SU-DHL-6 (cell line): ENCODE data around the gene INPP5E.

Experiments
- H2AFZ ChIP-seq: fragments of 200-600 bp; sonication (generic); 2 replicates; pipeline ENCODE4 v1.6.1; 2014; ENCODE audit warnings: low read depth, mild to moderate bottlenecking, moderate library complexity, mixed read lengths, antibody characterized with exemption, low read length; ENCODE audit not compliant: severe bottlenecking
- H3F3A ChIP-seq: fragments of 200-600 bp; shearing (Covaris generic); 2 replicates; pipeline ENCODE4 v1.6.0; 2016; ENCODE audit warnings: antibody characterized with exemption, mild to moderate bottlenecking; ENCODE audit not compliant: insufficient read depth
- H3K27ac ChIP-seq: fragments of 200-600 bp; sonication (generic); 2 replicates; pipeline ENCODE4 v1.5.1; 2016; ENCODE audit warnings: low read depth, mild to moderate bottlenecking, low read length, moderate library complexity, mixed read lengths
- H3K27me3 ChIP-seq: fragments of 200-600 bp; sonication (generic), shearing (Covaris generic); 2 replicates; pipeline ENCODE4 v1.6.0; 2014; ENCODE audit warnings: mild to moderate bottlenecking, low read length
- H3K36me3 ChIP-seq: fragments of 200-600 bp; sonication (generic); 2 replicates; pipeline ENCODE4 v1.6.1; 2014; ENCODE audit warnings: mild to moderate bottlenecking, low read length, mixed read lengths
- H3K4me2 ChIP-seq: fragments of 300-600, 200-600 bp; shearing (Covaris generic), sonication (generic); 2 replicates; pipeline ENCODE4 v1.6.0; 2014; ENCODE audit warnings: low read length, low read depth, mild to moderate bottlenecking; ENCODE audit not compliant: poor library complexity, severe bottlenecking
- H3K4me3 ChIP-seq: fragments of 200-600 bp; sonication (generic); 2 replicates; pipeline ENCODE4 v1.5.1; 2014; ENCODE audit warnings: antibody characterized with exemption, low read length, mild to moderate bottlenecking, mixed read lengths; ENCODE audit not compliant: insufficient read depth, poor library complexity, severe bottlenecking
- H3K79me2 ChIP-seq: fragments of 200-600 bp; sonication (generic); 2 replicates; pipeline ENCODE4 v1.6.1; 2014; ENCODE audit warnings: mild to moderate bottlenecking, low read length, moderate library complexity; ENCODE audit not compliant: insufficient read depth
- H3K9ac ChIP-seq: fragments of 200-600 bp; sonication (generic); 2 replicates; pipeline ENCODE4 v1.7.0; 2014; ENCODE audit warnings: mild to moderate bottlenecking, low read length
- H3K9me2 ChIP-seq: fragments of 200-600 bp; sonication (generic); replicated peaks from 2 replicates; pipeline ENCODE4 v1.6.1; 2014; ENCODE audit warnings: low read length; ENCODE audit not compliant: insufficient read depth
- H3K9me3 ChIP-seq: fragments of 200-600 bp; sonication (generic); 2 replicates; pipeline ENCODE4 v1.6.1; 2014; ENCODE audit warnings: low read length, mixed read lengths; ENCODE audit not compliant: insufficient read depth
- H4K20me1 ChIP-seq: fragments of 200-600 bp; sonication (generic); 2 replicates; pipeline ENCODE4 v1.6.1; 2014; ENCODE audit warnings: low read depth, mild to moderate bottlenecking, antibody characterized with exemption, low read length, moderate library complexity, mixed read lengths
- CTCF ChIP-seq: fragments of 200-600 bp; sonication (generic); IDR thresholded peaks from one replicate; pipeline ENCODE4 v1.5.1; 2017; ENCODE audit warnings: antibody characterized with exemption, mild to moderate bottlenecking, low read length, moderate library complexity; ENCODE audit not compliant: insufficient read depth, poor library complexity, severe bottlenecking
- EZH2phosphoT487 ChIP-seq: fragments of 200-600 bp; sonication (generic), shearing (Covaris generic); conservative IDR thresholded peaks from 2 replicates; pipeline ENCODE4 v1.6.1; 2018; ENCODE audit warnings: mild to moderate bottlenecking, antibody characterized with exemption, low read length, moderate library complexity, mixed read lengths

Gene INPP5E, protein sequence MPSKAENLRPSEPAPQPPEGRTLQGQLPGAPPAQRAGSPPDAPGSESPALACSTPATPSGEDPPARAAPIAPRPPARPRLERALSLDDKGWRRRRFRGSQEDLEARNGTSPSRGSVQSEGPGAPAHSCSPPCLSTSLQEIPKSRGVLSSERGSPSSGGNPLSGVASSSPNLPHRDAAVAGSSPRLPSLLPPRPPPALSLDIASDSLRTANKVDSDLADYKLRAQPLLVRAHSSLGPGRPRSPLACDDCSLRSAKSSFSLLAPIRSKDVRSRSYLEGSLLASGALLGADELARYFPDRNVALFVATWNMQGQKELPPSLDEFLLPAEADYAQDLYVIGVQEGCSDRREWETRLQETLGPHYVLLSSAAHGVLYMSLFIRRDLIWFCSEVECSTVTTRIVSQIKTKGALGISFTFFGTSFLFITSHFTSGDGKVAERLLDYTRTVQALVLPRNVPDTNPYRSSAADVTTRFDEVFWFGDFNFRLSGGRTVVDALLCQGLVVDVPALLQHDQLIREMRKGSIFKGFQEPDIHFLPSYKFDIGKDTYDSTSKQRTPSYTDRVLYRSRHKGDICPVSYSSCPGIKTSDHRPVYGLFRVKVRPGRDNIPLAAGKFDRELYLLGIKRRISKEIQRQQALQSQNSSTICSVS

GRCh38 chr9:136439481-136440408, at the start of gene INPP5E:
Gene INPP5E (minus strand): TSS chr9:136439845. CDS start chr9:136439419, 426 bp downstream.
- no peaks in the 10 kb centered on the region for H3K36me3 ChIP-seq
- no peaks in the 10 kb centered on the region for H3K27me3 ChIP-seq
- peaks cover 10% of the 10 kb centered on the region for H3F3A ChIP-seq
- peaks cover 22% of the 10 kb centered on the region for H3K79me2 ChIP-seq
- H3K4me2 ChIP-seq: peak within 1 kb of the TSS; percentile 73
- peak within 1 kb of the TSS; percentile 93 for H3K9ac ChIP-seq
- peak within 1 kb of the TSS; percentile 52 for H3K27ac ChIP-seq
- no peaks in the 10 kb centered on the region for H4K20me1 ChIP-seq
- H3K4me3 ChIP-seq: peak within 1 kb of the TSS; percentile 88
- peak within 1 kb of the TSS; percentile 74 for H2AFZ ChIP-seq
- TF ChIP-seq CTCF: no peak
- TF ChIP-seq EZH2phosphoT487: no peak
- no peaks in the 10 kb centered on the region for H3K9me2 ChIP-seq
- H3K9me3 ChIP-seq: no peaks in the 10 kb centered on the region

GRCh38 chr9:136488247-136489214, 48.9 kb upstream of the INPP5E start:
- no peak overlapping the region for H3K4me2 ChIP-seq
- no peaks in the 10 kb centered on the region for H3K9me2 ChIP-seq
- H4K20me1 ChIP-seq: no peaks in the 10 kb centered on the region
- no peaks in the 10 kb centered on the region for H3K36me3 ChIP-seq
- TF ChIP-seq EZH2phosphoT487: no peak
- peak; percentile 93 for TF ChIP-seq CTCF
- no peaks in the 10 kb centered on the region for H3K27me3 ChIP-seq
- H3K4me3 ChIP-seq: no peak overlapping the region
- H3K9ac ChIP-seq: no peak overlapping the region
- H3K9me3 ChIP-seq: no peaks in the 10 kb centered on the region
- H2AFZ ChIP-seq: no peak overlapping the region
- no peaks in the 10 kb centered on the region for H3F3A ChIP-seq
- H3K79me2 ChIP-seq: no peaks in the 10 kb centered on the region
- no peak overlapping the region for H3K27ac ChIP-seq

- Histone ChIP-seq H3K4me2 (no peak overlapping the region), H3K4me3 (no peak overlapping the region), H4K20me1 (no peaks in the 10 kb centered on the region), H3K27me3 (no peaks in the 10 kb centered on the region), H3K79me2 (no peaks in the 10 kb centered on the region; the same call in 1 of the 2 replicates), H3K27ac (no peak overlapping the region), H3K36me3 (no peaks in the 10 kb centered on the region), H3K9me2 (no peaks in the 10 kb centered on the region), H3F3A (no peaks in the 10 kb centered on the region), H2AFZ (no peak overlapping the region), H3K9me3 (no peaks in the 10 kb centered on the region), H3K9ac (no peak overlapping the region)
- TF ChIP-seq EZH2phosphoT487: no peak
- TF ChIP-seq CTCF: no peak
Measured at GRCh38 chr9:136487672-136488071, 48.0 kb upstream of the INPP5E start.
